Breast epithelium (tissue), 4 donors: ENCODE results near the gene CMSS1. TPM values are rescaled to one million over a fixed set of nuclear protein-coding genes. Genes with fewer than 3 reads are reported as not detected.
"Not testable (repeated sequence)": the region's sequence is repeated elsewhere in the genome, so short reads cannot be mapped to it uniquely, and the experiment has no call there.

Experiments
- DNase-seq, 2 donors: peaks; one replicate each; pipeline ENCODE4 v3.0.0-alpha.2; 2019; ENCODE audit warnings: low spot score in 2 of 2
- H3K27ac ChIP-seq, 2 donors: fragments of 200-600 bp; sonication (generic) in 1 of 2; one replicate each; pipeline ENCODE4 v1.5.1; 2016 to 2019; ENCODE audit warnings: mild to moderate bottlenecking in 1 of 2
- H3K27me3 ChIP-seq, 2 donors: fragments of 200-600 bp; sonication (generic) in 1 of 2; one replicate each; pipeline versions ENCODE4 v1.5.1 to v1.6.0; 2017 to 2019; ENCODE audit warnings: control low read depth in 1 of 2, mild to moderate bottlenecking in 1 of 2
- H3K36me3 ChIP-seq: fragments of 200-600 bp; one replicate; pipeline ENCODE4 v1.5.1; 2019
- H3K4me1 ChIP-seq, 2 donors: fragments of 200-600 bp; sonication (generic); one replicate each; pipeline ENCODE4 v1.5.1; 2016 to 2019; ENCODE audit warnings: control low read depth in 1 of 2
- H3K4me3 ChIP-seq, 3 donors: fragments of 200-600 bp; sonication (generic); 1 replicate in 2 of 3; 2 replicates in 1 of 3; pipeline ENCODE4 v1.5.1; 2016 to 2019; ENCODE audit warnings: mild to moderate bottlenecking in 3 of 3, moderate library complexity in 2 of 3
- H3K9me3 ChIP-seq, 2 donors: fragments of 200-600 bp; sonication (generic) in 1 of 2; one replicate each; pipeline ENCODE4 v1.5.1; 2016 to 2019; ENCODE audit warnings: control low read depth in 1 of 2
- POLR2A ChIP-seq: fragments of 450-650 bp; IDR thresholded peaks from one replicate; pipeline ENCODE4 v1.6.1; 2016; ENCODE audit warnings: antibody characterized with exemption, mild to moderate bottlenecking, moderate library complexity
- POLR2AphosphoS5 ChIP-seq, 3 donors: sonication (generic); formaldehyde crosslinking; IDR thresholded peaks; one replicate each; pipeline ENCODE4 v1.6.1; 2017; ENCODE audit warnings: antibody characterized with exemption in 3 of 3
- intact Hi-C: fragments of 100-400 bp; cut with DNase I; formaldehyde crosslinking; loops from one replicate; pipeline ENCODE4 v1.15.1; 2023; ENCODE audit warnings: low total_unique reads
- total RNA-seq, 3 donors: library from RNA; depleted of rRNA; stranded (reverse); fragments of >200 nt; gene quantifications; one replicate each; pipeline ENCODE4 v1.1.0, GENCODE V29; 2016
- TF ChIP-seq, protein P1 (sequence below), 3 donors: fragments of 450-650 bp; IDR thresholded peaks; one replicate each; pipeline ENCODE4 v1.5.1; 2016 to 2017; ENCODE audit warnings: antibody characterized with exemption in 3 of 3, mild to moderate bottlenecking in 3 of 3, moderate library complexity in 3 of 3

CMSS1 gene
- total RNA-seq, 3 donors from 2014 or later = 15.5 to 35.4 (median 16.1) TPM

DNA sequence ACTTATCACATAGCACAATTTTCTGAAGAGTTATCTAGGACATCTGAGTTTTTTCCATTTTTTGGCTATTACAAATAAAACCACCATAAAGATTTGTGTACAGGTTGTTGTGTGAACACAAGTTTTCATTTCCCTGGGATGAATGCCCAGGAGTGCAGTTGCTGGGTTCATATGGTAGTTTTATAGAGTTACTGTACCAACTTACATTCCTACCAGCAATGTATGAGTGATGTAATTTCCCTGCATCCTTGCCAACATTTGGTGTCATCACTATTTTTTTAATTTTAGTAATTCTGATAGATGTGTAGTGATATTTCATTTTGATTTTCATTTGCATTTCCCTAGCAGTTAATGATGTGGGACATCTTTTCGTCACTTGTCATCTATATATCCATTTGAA is 276.2 kb downstream of the CMSS1 start:
- intact Hi-C loops = loop anchor here (10.0 kb wide), 1 partner anchor 89 kb away; no protein-coding TSS in a partner anchor

GRCh38 chr3:100096286-100096685 is 278.6 kb downstream of the CMSS1 start:
- H3K27ac ChIP-seq, H3K4me1 ChIP-seq, H3K4me3 ChIP-seq, DNase-seq, H3K9me3 ChIP-seq, H3K36me3 ChIP-seq, H3K27me3 ChIP-seq: not testable (repeated sequence)
- intact Hi-C loops = loop anchor here (10.0 kb wide), 1 partner anchor 91 kb away; no protein-coding TSS in a partner anchor

More for the DNA sequence above, 276.2 kb downstream of the CMSS1 start:
- Histone ChIP-seq H3K27ac (no peak overlapping the region), H3K9me3 (no peaks in the 10 kb centered on the region), H3K4me3 (no peak overlapping the region), H3K27me3 (no peaks in the 10 kb centered on the region), H3K4me1 (no peaks in the 10 kb centered on the region), H3K36me3 (no peaks in the 10 kb centered on the region)
- DNase-seq = no peak
- no peak for TF ChIP-seq POLR2AphosphoS5 (IDR thresholded peaks at IDR 0.05)
- TF ChIP-seq, protein P1, sequence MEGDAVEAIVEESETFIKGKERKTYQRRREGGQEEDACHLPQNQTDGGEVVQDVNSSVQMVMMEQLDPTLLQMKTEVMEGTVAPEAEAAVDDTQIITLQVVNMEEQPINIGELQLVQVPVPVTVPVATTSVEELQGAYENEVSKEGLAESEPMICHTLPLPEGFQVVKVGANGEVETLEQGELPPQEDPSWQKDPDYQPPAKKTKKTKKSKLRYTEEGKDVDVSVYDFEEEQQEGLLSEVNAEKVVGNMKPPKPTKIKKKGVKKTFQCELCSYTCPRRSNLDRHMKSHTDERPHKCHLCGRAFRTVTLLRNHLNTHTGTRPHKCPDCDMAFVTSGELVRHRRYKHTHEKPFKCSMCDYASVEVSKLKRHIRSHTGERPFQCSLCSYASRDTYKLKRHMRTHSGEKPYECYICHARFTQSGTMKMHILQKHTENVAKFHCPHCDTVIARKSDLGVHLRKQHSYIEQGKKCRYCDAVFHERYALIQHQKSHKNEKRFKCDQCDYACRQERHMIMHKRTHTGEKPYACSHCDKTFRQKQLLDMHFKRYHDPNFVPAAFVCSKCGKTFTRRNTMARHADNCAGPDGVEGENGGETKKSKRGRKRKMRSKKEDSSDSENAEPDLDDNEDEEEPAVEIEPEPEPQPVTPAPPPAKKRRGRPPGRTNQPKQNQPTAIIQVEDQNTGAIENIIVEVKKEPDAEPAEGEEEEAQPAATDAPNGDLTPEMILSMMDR (IDR thresholded peaks at IDR 0.05) = no peak
- TF ChIP-seq POLR2A = no peak

- Histone ChIP-seq H3K4me3 (no peak overlapping the region), H3K36me3 (no peaks in the 10 kb centered on the region), H3K27ac (no peak overlapping the region), H3K27me3 (no peaks in the 10 kb centered on the region), H3K4me1 (no peaks in the 10 kb centered on the region), H3K9me3 (no peaks in the 10 kb centered on the region)
- intact Hi-C loops = loop anchor here (10.0 kb wide), 1 partner anchor 92 kb away; no protein-coding TSS in a partner anchor
- TF ChIP-seq, protein P1 (IDR thresholded peaks at IDR 0.05) = no peak
- TF ChIP-seq POLR2A = no peak
- no peak for TF ChIP-seq POLR2AphosphoS5 (IDR thresholded peaks at IDR 0.05)
- no peak for DNase-seq
Measured at GRCh38 chr3:100096866-100097265, 279.2 kb downstream of the CMSS1 start.

GRCh38 chr3:100097919-100098783 is 280.5 kb downstream of the CMSS1 start:
- no peak for DNase-seq
- Histone ChIP-seq H3K27ac (peak overlapping the region in 1 of 2 donors; percentile 11), H3K4me1 (no peaks in the 10 kb centered on the region), H3K4me3 (no peak overlapping the region), H3K9me3 (no peaks in the 10 kb centered on the region), H3K27me3 (no peaks in the 10 kb centered on the region), H3K36me3 (no peaks in the 10 kb centered on the region)
- no peak for TF ChIP-seq POLR2AphosphoS5 (IDR thresholded peaks at IDR 0.05)
- TF ChIP-seq POLR2A = no peak
- TF ChIP-seq, protein P1 (IDR thresholded peaks at IDR 0.05) = no peak
- intact Hi-C loops = loop anchor here (10.0 kb wide), 1 partner anchor 93 kb away; no protein-coding TSS in a partner anchor

GRCh38 chr3:100098784-100099070 is 281.1 kb downstream of the CMSS1 start:
- H3K36me3 ChIP-seq = no peaks in the 10 kb centered on the region
- intact Hi-C loops = loop anchor here (10.0 kb wide), 1 partner anchor 94 kb away; no protein-coding TSS in a partner anchor
- no peaks in the 10 kb centered on the region for H3K4me1 ChIP-seq
- DNase-seq = no peak
- no peak overlapping the region for H3K27ac ChIP-seq
- TF ChIP-seq POLR2A (no peak), POLR2AphosphoS5 (IDR thresholded peaks at IDR 0.05) (no peak)
- TF ChIP-seq, protein P1 (IDR thresholded peaks at IDR 0.05) = no peak
- H3K9me3 ChIP-seq = no peaks in the 10 kb centered on the region
- H3K4me3 ChIP-seq = no peak overlapping the region
- no peaks in the 10 kb centered on the region for H3K27me3 ChIP-seq
